Stomach (tissue), 9 donors: Measurements from ENCODE around the gene SELL. TPM values are rescaled to one million over a fixed set of nuclear protein-coding genes. Genes with fewer than 3 reads are reported as not detected.

Experiments used
- DNase-seq, 2 donors: peaks; one replicate each; pipeline versions ENCODE4 v3.0.0 to v3.0.0-alpha.2; 2013 to 2019
- H3K27ac ChIP-seq, 5 donors: fragments of 200-600 bp in 4 of 5; sonication (generic) in 4 of 5; one replicate each; pipeline ENCODE4 v1.5.1; 2013 to 2019; ENCODE audit warnings: mild to moderate bottlenecking in 1 of 5, moderate library complexity in 1 of 5
- H3K27me3 ChIP-seq, 3 donors: fragments of 200-600 bp; sonication (generic); one replicate each; pipeline ENCODE4 v1.5.1; 2017 to 2019; ENCODE audit warnings: mixed run types in 1 of 3
- H3K36me3 ChIP-seq, 4 donors: fragments of 200-600 bp; sonication (generic); 1 replicate in 3 of 4; 2 replicates in 1 of 4; pipeline ENCODE4 v1.5.1; 2016 to 2019
- H3K4me1 ChIP-seq, 4 donors: fragments of 200-600 bp; sonication (generic); one replicate each; pipeline ENCODE4 v1.5.1; 2016 to 2019
- H3K4me3 ChIP-seq, 4 donors: fragments of 200-600 bp; sonication (generic) in 3 of 4; one replicate each; pipeline ENCODE4 v1.5.1; 2016 to 2019; ENCODE audit warnings: mild to moderate bottlenecking in 1 of 4
- H3K9me3 ChIP-seq, 4 donors: fragments of 200-600 bp; sonication (generic); one replicate each; pipeline ENCODE4 v1.5.1; 2016 to 2019
- CTCF ChIP-seq, 7 experiments: fragments of 450-650 bp in 4 of 7; fragments of 200-600 bp in 3 of 7; sonication (generic) in 3 of 7; IDR thresholded peaks; one replicate each; pipeline ENCODE4 v1.5.1; 2016 to 2019; ENCODE audit warnings: antibody characterized with exemption in 7 of 7, control low read depth in 2 of 7, mild to moderate bottlenecking in 1 of 7
- EP300 ChIP-seq: sonication (generic); formaldehyde crosslinking; IDR thresholded peaks from one replicate; pipeline ENCODE4 v1.6.1; 2017; ENCODE audit warnings: antibody characterized with exemption
- POLR2A ChIP-seq, 4 donors: fragments of 450-650 bp; IDR thresholded peaks; one replicate each; pipeline ENCODE4 v1.6.1; 2016; ENCODE audit warnings: antibody characterized with exemption in 4 of 4, control low read depth in 2 of 4, mild to moderate bottlenecking in 1 of 4, moderate library complexity in 1 of 4
- POLR2AphosphoS5 ChIP-seq, 3 donors: sonication (generic); formaldehyde crosslinking; IDR thresholded peaks; one replicate each; pipeline ENCODE4 v1.6.1; 2016; ENCODE audit warnings: antibody characterized with exemption in 3 of 3
- WGBS, 5 donors: extraction: QIAGEN DNeasy Blood & Tissue Kit in 3 of 5; methylation state at CpG; one replicate each; pipeline versions ENCODE4 v1.1.5 to v1.1.7; 2013 to 2018; 5-methylcytosine and 5-hydroxymethylcytosine counted together
- intact Hi-C: fragments of 100-400 bp; cut with DNase I; formaldehyde crosslinking; loops from one replicate; pipeline ENCODE4 v1.15.1; 2023; ENCODE audit warnings: low total_unique reads
- polyA plus RNA-seq, 3 donors: library from polyadenylated mRNA; stranded (reverse); fragments of 200-250 nt; gene quantifications; one replicate each; pipeline ENCODE4 v1.2.3, GENCODE V29; 2013
- total RNA-seq, 5 donors: library from RNA; depleted of rRNA; stranded (reverse); fragments of >200 nt; gene quantifications; one replicate each; pipeline versions ENCODE4 v1.1.0 to v1.2.3, GENCODE V29; 2014 to 2016
- donor health status: healthy with polysubstance abuse.
- donor health status: Bipolar disorder and iron deficiency.
- donor health status: healthy.

SELL gene
- total and polyA plus RNA-seq, 8 donors = 1.1 to 11.9 (median 2.9) TPM; not detected in 3

GRCh38 chr1:169733924-169734323, 22.5 kb upstream of the SELL start, which contains the start of gene SELE:
TSS of gene SELE (minus strand) at chr1:169734079. CDS start at chr1:169733612, 467 bp downstream.
- Histone ChIP-seq H3K9me3 (no peaks in the 10 kb centered on the region), H3K4me1 (no peaks in the 10 kb centered on the region), H3K27me3 (no peaks in the 10 kb centered on the region), H3K27ac (no peak within 1 kb of the TSS), H3K36me3 (no peaks in the 10 kb centered on the region), H3K4me3 (no peak within 1 kb of the TSS)
- WGBS, 5 donors = 80 to 83% (median 82%) methylated on average over 7 of the region's 7 CpGs
- DNase-seq = no peak
- TF ChIP-seq EP300 = no peak
- TF ChIP-seq CTCF (IDR thresholded peaks at IDR 0.05) = no peak
- no peak for TF ChIP-seq POLR2AphosphoS5 (IDR thresholded peaks at IDR 0.05)
- no peak for TF ChIP-seq POLR2A (IDR thresholded peaks at IDR 0.05)
- intact Hi-C loops = no loop called here

GRCh38 chr1:169731446-169731845, 20.0 kb upstream of the SELL start:
- WGBS, 5 donors = 72 to 76% (median 74%) methylated on average over 4 of the region's 4 CpGs
- intact Hi-C loops = no loop called here
- H3K4me3 ChIP-seq = no peak overlapping the region
- TF ChIP-seq POLR2A (IDR thresholded peaks at IDR 0.05) = no peak
- TF ChIP-seq EP300 = no peak
- TF ChIP-seq CTCF (IDR thresholded peaks at IDR 0.05) = no peak
- TF ChIP-seq POLR2AphosphoS5 (IDR thresholded peaks at IDR 0.05) = no peak
- no peak overlapping the region for H3K27ac ChIP-seq
- no peak for DNase-seq
- no peaks in the 10 kb centered on the region for H3K9me3 ChIP-seq
- no peaks in the 10 kb centered on the region for H3K4me1 ChIP-seq
- no peaks in the 10 kb centered on the region for H3K36me3 ChIP-seq
- no peaks in the 10 kb centered on the region for H3K27me3 ChIP-seq

GRCh38 chr1:169729991-169730390, 18.6 kb upstream of the SELL start:
- no peaks in the 10 kb centered on the region for H3K27me3 ChIP-seq
- no peak for DNase-seq
- no peaks in the 10 kb centered on the region for H3K36me3 ChIP-seq

GRCh38 chr1:169727307-169727706, 15.9 kb upstream of the SELL start:
- no peak overlapping the region for H3K4me3 ChIP-seq
- TF ChIP-seq POLR2AphosphoS5 (IDR thresholded peaks at IDR 0.05) = no peak
- TF ChIP-seq POLR2A (IDR thresholded peaks at IDR 0.05) = no peak
- no peak for TF ChIP-seq EP300
- TF ChIP-seq CTCF (IDR thresholded peaks at IDR 0.05) = no peak
- peak overlapping the region in 1 of 5 donors; percentile 10 for H3K27ac ChIP-seq
- no peaks in the 10 kb centered on the region for H3K27me3 ChIP-seq
- no peaks in the 10 kb centered on the region for H3K4me1 ChIP-seq
- no peaks in the 10 kb centered on the region for H3K36me3 ChIP-seq
- WGBS, 5 donors = 37 to 66% (median 45%) methylated on average over 6 of the region's 6 CpGs
- intact Hi-C loops = no loop called here
- no peaks in the 10 kb centered on the region for H3K9me3 ChIP-seq
- DNase-seq = peak in 1 of 2 donors; percentile 54

More at GRCh38 chr1:169729991-169730390, 18.6 kb upstream of the SELL start:
- no peak overlapping the region for H3K4me3 ChIP-seq
- intact Hi-C loops = no loop called here
- no peaks in the 10 kb centered on the region for H3K4me1 ChIP-seq
- no peak overlapping the region for H3K27ac ChIP-seq
- H3K9me3 ChIP-seq = no peaks in the 10 kb centered on the region
- TF ChIP-seq POLR2A (IDR thresholded peaks at IDR 0.05) (no peak), EP300 (no peak), CTCF (IDR thresholded peaks at IDR 0.05) (no peak)
